ENCODE measurements around the gene PSAP.
"Not testable (repeated sequence)": the region's sequence is repeated elsewhere in the genome, so short reads cannot be mapped to it uniquely, and the experiment has no call there.

PSAP gene

GRCh38 chr10:71873582-71874211, 22.6 kb upstream of the PSAP start:
- DNase-seq: no peak

- not testable (repeated sequence) for DNase-seq
Measured at GRCh38 chr10:71869601-71870000, 18.6 kb upstream of the PSAP start.

GRCh38 chr10:71868192-71868697, 17.2 kb upstream of the PSAP start:
- no peak for DNase-seq

- no peak for DNase-seq
Measured at GRCh38 chr10:71865561-71866041, 14.6 kb upstream of the PSAP start.

GRCh38 chr10:71864911-71865361, 13.9 kb upstream of the PSAP start:
- peak; percentile 34 for DNase-seq

GRCh38 chr10:71863203-71863602, 12.2 kb upstream of the PSAP start:
- DNase-seq: no peak

GRCh38 chr10:71860243-71861029, 9.4 kb upstream of the PSAP start:
- peak; percentile 68 for DNase-seq

GRCh38 chr10:71857934-71858890, 7.2 kb upstream of the PSAP start:
- no peak for DNase-seq

DNA sequence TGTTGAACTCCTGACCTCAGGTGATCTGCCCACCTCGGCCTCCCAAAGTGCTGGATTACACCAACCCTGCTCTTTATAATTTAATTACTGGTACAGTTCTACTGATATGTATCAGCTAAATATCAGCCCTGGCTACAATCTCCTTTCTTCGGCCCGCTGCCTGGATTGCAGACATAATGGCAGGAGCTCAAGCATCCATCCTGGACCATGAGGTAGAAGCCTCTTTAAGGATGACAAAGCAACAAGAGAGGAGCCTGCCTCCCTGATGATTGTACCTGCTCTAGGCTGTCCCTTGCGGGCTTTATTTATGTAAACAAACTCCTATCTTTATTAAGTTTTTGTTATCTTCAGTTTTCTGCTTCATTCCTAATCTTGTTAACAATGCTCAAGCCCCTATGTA, 5.6 kb upstream of the PSAP start:
- DNase-seq: no peak

DNA sequence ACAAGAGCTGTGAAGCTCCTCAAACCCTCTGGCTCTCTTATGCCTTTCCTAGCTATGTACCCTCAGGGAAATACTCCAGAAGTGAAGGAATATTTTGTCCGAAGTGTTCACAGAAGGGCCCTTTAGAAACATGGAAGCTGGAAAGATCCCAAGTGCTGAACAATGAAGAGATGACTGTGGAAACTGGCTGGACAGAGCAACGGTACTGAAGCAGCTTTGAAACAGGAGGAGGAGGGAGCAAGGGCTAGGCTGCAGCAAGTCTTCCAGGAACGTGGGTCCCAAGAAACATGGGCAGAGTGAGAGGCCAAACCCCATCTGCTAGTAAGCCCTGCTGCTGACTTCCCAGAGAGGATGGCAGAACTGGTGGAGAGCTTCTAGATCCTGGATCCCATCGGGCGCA, 3.0 kb upstream of the PSAP start:
- no peak for DNase-seq

- DNase-seq: no peak
Measured at GRCh38 chr10:71852355-71852937, 1.4 kb upstream of the PSAP start.

GRCh38 chr10:71851465-71852095, 529 bp upstream of the PSAP start:
- not testable (repeated sequence) for DNase-seq

- DNase-seq: no peak
Measured at GRCh38 chr10:71850021-71850742, 869 bp downstream of the PSAP start.

GRCh38 chr10:71849461-71849908, 1.6 kb downstream of the PSAP start:
- DNase-seq: no peak

GRCh38 chr10:71848325-71849275, 2.5 kb downstream of the PSAP start:
- DNase-seq: no peak

DNA sequence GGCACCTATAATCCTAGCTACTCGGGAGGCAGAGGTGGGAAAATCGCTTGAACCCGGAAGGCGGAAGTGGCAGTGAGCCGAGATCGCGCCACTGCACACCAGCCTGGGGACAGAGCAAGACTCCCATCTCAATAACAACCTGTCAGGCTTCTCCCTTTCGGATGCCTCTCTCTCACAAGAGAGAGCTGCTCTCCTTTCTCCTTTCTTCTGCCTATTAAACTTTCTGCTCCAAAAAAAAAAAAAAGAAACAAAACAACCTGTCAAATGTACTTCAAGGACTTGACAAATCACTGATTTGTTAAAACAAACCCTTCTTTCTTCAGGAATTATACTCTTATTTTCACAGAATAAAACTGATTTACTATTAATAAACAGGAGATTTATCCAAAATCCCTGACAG, 3.6 kb downstream of the PSAP start:
- DNase-seq: no peak

DNA sequence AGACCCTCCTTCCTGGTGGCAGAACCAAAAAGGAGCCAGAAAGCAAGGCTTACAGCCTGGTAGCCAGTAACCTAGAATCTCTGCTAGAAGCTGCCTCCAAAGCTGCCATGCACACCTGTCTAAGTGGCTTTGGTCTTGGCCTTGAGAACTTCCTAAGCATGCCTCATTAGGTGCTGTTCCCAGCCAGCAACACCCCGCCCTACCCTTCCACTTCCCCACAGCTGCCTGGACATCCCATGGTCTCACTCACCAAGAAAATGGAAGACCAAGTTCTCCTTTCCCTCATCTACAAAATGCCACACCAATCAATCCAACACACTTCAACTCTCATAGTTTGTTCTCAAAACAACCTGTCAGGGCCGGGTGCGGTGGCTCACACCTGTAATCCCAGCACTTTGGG, 4.2 kb downstream of the PSAP start:
- no peak for DNase-seq

DNA sequence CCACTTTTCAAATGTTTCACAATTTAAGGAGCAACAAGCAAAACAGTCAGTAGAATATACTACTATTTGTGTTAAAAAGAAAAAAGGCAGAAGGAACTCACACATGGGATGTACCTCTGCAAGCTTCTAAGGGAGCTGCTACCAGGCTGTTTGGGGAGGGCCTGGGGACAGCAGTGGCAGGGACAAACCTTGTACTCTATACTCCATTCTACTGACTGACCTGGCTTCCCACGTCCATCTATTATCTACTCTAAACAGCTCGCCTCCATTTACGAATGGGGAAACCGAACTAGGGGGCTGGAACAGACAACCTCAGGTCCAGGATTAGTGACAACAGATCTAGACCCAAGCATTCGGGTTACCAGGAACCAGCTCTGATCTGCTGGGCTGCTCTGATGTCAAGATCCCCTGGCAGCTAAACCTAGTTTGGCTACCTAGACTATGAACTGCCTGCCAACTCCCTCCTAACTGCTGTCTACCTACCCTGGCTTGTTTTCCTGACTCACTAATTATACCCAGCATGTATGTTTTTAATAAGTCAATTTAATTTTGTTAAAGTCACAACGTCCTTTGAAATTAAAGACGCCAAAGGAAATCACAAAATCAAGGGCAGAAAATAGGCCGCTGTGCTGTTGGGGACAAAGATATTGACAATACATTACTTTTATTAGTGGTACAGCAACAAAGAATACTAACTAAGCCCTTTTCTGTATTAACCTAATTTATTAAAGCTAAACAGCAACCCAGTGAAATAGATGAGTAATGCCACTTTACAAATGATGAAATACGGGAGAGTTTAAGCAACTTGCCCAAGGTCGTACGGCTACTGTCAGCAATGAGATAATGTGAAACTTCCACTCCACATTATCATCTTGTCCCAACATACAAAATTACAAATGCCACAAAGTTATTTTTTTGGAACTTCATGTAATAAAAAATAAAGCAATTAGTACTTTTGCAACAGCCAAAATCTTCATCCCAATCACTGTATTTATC, 5.3 kb downstream of the PSAP start:
- DNase-seq: no peak

DNA sequence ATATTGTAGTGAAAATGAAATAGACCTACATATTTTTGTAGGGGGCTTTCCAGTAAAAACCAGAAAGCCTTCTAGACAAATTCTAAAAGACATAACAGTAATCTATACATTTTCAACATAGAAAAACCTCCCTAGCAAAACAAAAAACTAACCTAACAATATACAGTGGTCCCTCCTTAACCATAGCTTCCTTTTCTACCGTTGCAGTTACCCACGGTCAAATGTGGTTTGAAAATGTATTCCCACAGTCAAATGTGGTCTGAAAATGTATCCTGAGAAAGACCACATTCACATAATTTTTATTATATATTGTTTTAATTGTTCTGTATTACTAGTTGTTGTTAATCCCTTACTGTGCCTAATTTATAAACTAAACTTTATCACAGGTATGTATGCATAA, 6.4 kb downstream of the PSAP start:
- no peak for DNase-seq
